Sigmoid colon (tissue), 7 donors: ENCODE data around the gene ACP4. TPM values are rescaled to one million over a fixed set of nuclear protein-coding genes. Genes with fewer than 3 reads are reported as not detected.

Source experiments
- DNase-seq: peaks from one replicate; pipeline ENCODE4 v3.0.0-alpha.2; 2019
- H3K27ac ChIP-seq, 4 donors: fragments of 200-600 bp; sonication (generic); one replicate each; pipeline ENCODE4 v1.5.1; 2016 to 2019; ENCODE audit warnings: mild to moderate bottlenecking in 1 of 4
- H3K27me3 ChIP-seq, 3 donors: fragments of 200-600 bp; sonication (generic); one replicate each; pipeline ENCODE4 v1.5.1; 2019; ENCODE audit warnings: mild to moderate bottlenecking in 1 of 3
- H3K36me3 ChIP-seq, 4 donors: fragments of 200-600 bp; sonication (generic); one replicate each; pipeline ENCODE4 v1.5.1; 2016 to 2019
- H3K4me1 ChIP-seq, 4 donors: fragments of 200-600 bp; sonication (generic); one replicate each; pipeline ENCODE4 v1.5.1; 2017 to 2019
- H3K4me3 ChIP-seq, 4 donors: fragments of 200-600 bp; sonication (generic); one replicate each; pipeline ENCODE4 v1.5.1; 2017 to 2019; ENCODE audit warnings: mild to moderate bottlenecking in 2 of 4, moderate library complexity in 1 of 4
- H3K9me3 ChIP-seq, 4 donors: fragments of 200-600 bp in 3 of 4; sonication (generic) in 3 of 4; one replicate each; pipeline versions ENCODE4 v1.5.1 to v1.6.1; 2013 to 2019
- EP300 ChIP-seq, 4 donors: sonication (generic); formaldehyde crosslinking; IDR thresholded peaks; one replicate each; pipeline ENCODE4 v1.6.1; 2017; ENCODE audit warnings: antibody characterized with exemption in 4 of 4
- POLR2A ChIP-seq, 2 donors: fragments of 450-650 bp; IDR thresholded peaks; one replicate each; pipeline ENCODE4 v1.6.1; 2016; ENCODE audit warnings: antibody characterized with exemption in 2 of 2, mild to moderate bottlenecking in 2 of 2, moderate library complexity in 2 of 2
- POLR2AphosphoS5 ChIP-seq, 4 donors: sonication (generic); formaldehyde crosslinking; IDR thresholded peaks; one replicate each; pipeline ENCODE4 v1.6.1; 2017; ENCODE audit warnings: antibody characterized with exemption in 4 of 4
- WGBS, 2 donors: extraction: QIAGEN DNeasy Blood & Tissue Kit; methylation state at CpG; one replicate each; pipeline ENCODE4 v1.1.7; 2013; 5-methylcytosine and 5-hydroxymethylcytosine counted together
- intact Hi-C: fragments of 100-400 bp; cut with DNase I; formaldehyde crosslinking; loops from one replicate; pipeline ENCODE4 v1.15.1; 2023
- polyA plus RNA-seq, 3 donors: library from polyadenylated mRNA; stranded (reverse); fragments of 200-250 nt; gene quantifications; one replicate each; pipeline ENCODE4 v1.2.3, GENCODE V29; 2013
- total RNA-seq, 4 donors: library from RNA; depleted of rRNA; stranded (reverse); fragments of >200 nt; gene quantifications; one replicate each; pipeline ENCODE4 v1.1.0, GENCODE V29; 2016
- TF ChIP-seq, protein P1 (sequence below), 4 experiments: fragments of 450-650 bp in 3 of 4; fragments of 200-600 bp in 1 of 4; IDR thresholded peaks; one replicate each; pipeline ENCODE4 v1.5.1; 2016 to 2019; ENCODE audit warnings: antibody characterized with exemption in 4 of 4, mild to moderate bottlenecking in 3 of 4, moderate library complexity in 2 of 4
- donor health status: healthy with polysubstance abuse.
- donor health status: Bipolar disorder and iron deficiency.
- donor health status: healthy.

Gene ACP4
- total and polyA plus RNA-seq, 7 donors: not detected

DNA sequence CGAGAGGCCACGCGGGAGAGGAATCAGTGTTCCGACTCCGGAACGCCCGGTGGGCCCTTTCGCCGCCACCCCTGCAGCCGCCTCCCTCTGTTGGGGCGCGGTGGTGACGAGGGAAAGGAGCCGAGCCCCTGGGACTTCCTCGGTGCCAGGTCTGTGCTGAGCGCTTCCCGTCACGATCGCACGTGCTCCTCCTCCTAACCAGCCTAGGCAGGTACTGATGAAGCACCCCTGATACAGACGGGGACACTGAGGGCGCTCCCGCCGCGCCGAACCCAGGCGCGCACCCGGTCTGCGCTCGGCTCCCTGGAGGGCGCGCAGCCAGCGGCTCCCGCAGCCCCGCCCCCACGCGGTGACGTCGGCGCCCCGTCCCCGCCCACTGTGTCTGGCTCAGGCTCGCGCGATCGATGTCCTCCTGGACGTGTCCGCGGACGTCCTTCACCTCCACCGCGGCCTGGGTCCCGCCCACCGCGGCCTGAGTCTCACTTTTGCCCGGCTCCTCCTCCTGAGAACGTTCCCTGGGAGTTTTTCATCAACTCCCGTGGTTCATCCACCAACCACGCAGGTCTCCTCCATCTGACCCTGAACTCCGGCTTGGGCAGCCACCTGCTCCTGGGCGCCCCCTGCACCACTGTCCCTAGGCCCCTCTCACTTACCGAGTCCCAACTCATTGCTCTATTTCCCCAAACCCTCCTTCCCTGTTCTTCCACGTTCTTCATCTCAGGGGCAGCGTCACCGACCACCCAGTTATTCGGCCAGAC lies 45.7 kb downstream of the ACP4 start:
- TF ChIP-seq POLR2AphosphoS5 (IDR thresholded peaks at IDR 0.05): peak in 2 of 4 donors; percentile 61 to 66
- peak in 1 of 2 donors; percentile 44 for TF ChIP-seq POLR2A (IDR thresholded peaks at IDR 0.05)
- TF ChIP-seq, protein P1, sequence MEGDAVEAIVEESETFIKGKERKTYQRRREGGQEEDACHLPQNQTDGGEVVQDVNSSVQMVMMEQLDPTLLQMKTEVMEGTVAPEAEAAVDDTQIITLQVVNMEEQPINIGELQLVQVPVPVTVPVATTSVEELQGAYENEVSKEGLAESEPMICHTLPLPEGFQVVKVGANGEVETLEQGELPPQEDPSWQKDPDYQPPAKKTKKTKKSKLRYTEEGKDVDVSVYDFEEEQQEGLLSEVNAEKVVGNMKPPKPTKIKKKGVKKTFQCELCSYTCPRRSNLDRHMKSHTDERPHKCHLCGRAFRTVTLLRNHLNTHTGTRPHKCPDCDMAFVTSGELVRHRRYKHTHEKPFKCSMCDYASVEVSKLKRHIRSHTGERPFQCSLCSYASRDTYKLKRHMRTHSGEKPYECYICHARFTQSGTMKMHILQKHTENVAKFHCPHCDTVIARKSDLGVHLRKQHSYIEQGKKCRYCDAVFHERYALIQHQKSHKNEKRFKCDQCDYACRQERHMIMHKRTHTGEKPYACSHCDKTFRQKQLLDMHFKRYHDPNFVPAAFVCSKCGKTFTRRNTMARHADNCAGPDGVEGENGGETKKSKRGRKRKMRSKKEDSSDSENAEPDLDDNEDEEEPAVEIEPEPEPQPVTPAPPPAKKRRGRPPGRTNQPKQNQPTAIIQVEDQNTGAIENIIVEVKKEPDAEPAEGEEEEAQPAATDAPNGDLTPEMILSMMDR (IDR thresholded peaks at IDR 0.05): no peak
- no peak for TF ChIP-seq EP300 (IDR thresholded peaks at IDR 0.05)
- Histone ChIP-seq H3K36me3 (no peaks in the 10 kb centered on the region), H3K4me1 (peaks cover 0 to 14% (median 10%) of the 10 kb centered on the region in 4 donors), H3K27me3 (peaks cover 0 to 25% (median 19%) of the 10 kb centered on the region in 3 donors), H3K4me3 (peak overlapping the region; percentile 31 to 56 (median 49)), H3K27ac (peak overlapping the region in 3 of 4 donors; percentile 5 to 59 (median 24)), H3K9me3 (no peaks in the 10 kb centered on the region)
- DNase-seq: peak; percentile 78
- 2 to 3% methylated on average over 67 of the region's 67 CpGs for WGBS, 2 donors
- intact Hi-C loops: no loop called here

DNA sequence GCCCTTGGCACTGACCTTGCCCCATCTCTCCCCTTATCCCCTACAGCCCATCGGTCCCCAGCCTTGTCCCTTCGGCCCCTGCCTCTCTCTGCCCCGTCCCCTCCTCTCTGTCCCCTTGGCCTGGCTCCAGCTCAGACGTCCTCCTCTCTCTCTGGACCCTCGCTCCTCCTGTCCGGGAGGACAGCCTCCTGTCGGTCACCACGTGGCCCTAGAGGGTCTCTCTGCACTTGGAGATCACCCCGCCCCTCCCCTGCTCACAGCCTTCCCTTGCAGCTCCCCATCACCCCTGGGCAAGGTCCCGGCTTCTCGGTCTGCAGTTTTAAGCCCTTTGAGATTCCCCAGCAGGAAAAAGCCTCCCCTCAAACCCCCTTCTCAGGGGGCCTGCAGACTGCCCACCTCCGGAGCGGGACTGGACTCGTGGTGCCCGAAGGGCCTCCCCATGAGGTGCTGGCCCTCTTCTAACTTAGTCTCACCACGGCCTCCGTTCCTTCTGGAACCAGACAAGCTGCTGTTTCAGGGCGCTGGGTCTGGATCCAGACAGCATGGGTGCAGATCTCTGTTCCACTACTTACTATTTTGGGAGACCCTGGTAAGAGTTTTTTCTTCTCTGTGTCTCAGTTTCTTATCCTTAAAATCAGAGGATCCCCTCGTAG lies 46.5 kb downstream of the ACP4 start:
- Histone ChIP-seq H3K36me3 (no peaks in the 10 kb centered on the region), H3K9me3 (no peaks in the 10 kb centered on the region), H3K27me3 (peaks cover 0 to 18% (median 14%) of the 10 kb centered on the region in 3 donors), H3K4me3 (peak overlapping the region in 1 of 4 donors; percentile 56), H3K4me1 (peaks cover 0 to 14% (median 10%) of the 10 kb centered on the region in 4 donors), H3K27ac (peak overlapping the region in 1 of 4 donors; percentile 8)
- TF ChIP-seq, protein P1 (IDR thresholded peaks at IDR 0.05): no peak
- TF ChIP-seq POLR2A (IDR thresholded peaks at IDR 0.05) (no peak), POLR2AphosphoS5 (IDR thresholded peaks at IDR 0.05) (no peak)
- intact Hi-C loops: no loop called here
- WGBS, 2 donors: 22 to 49% methylated on average over 19 of the region's 19 CpGs
- DNase-seq: no peak

DNA sequence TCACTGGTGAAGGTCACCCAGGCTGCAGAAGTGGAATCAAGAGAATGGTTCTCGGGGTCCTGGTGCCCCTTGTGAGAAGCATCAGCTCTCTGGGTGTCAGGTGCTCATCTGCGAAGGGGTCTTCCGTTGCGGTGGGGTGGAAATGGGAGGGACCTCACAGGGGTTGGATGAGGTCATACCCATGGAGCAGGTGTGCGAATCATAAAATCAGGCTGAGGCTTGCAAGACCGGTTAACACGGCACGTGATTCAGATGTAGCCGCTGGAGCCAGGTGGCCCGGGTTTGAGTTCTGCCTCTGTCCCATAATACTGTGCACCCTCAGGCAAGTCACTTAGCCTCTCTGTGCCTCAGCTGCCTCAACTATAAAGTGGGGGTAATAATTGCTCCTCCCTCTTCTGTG lies 47.1 kb downstream of the ACP4 start:
- H3K27me3 ChIP-seq: peaks cover 0 to 17% (median 14%) of the 10 kb centered on the region in 3 donors
- peaks cover 0 to 14% (median 10%) of the 10 kb centered on the region in 4 donors for H3K4me1 ChIP-seq
- TF ChIP-seq POLR2A (IDR thresholded peaks at IDR 0.05) (no peak), EP300 (IDR thresholded peaks at IDR 0.05) (no peak), POLR2AphosphoS5 (IDR thresholded peaks at IDR 0.05) (no peak)
- TF ChIP-seq, protein P1 (IDR thresholded peaks at IDR 0.05): no peak
- no peaks in the 10 kb centered on the region for H3K9me3 ChIP-seq
- WGBS, 2 donors: 16 to 53% methylated on average over 10 of the region's 10 CpGs
- DNase-seq: peak; percentile 46
- no peak overlapping the region for H3K4me3 ChIP-seq
- no peak overlapping the region for H3K27ac ChIP-seq
- H3K36me3 ChIP-seq: no peaks in the 10 kb centered on the region
- intact Hi-C loops: no loop called here

DNA sequence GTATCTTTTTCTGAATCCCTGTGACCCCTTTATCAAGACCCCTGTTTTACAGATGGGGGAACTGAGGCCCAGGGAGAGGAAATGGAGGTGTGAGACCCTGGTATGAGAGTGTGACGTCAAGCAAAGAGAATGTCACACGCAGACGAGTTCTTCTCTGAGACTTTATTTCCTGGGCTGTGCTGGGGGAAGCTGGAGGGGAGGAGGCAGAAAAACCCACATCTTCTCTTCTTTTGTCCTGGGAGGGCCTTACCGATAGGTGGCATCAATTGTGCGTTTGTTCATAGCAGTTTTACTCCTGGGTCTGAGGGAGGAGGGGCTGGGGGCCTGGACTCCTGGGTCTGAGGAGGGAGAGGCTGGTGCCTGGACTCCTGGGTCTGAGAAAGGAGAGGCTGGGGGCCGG lies 48.0 kb downstream of the ACP4 start:
- H3K9me3 ChIP-seq: peaks cover 0 to under 1% (median 0%) of the 10 kb centered on the region in 4 donors
- TF ChIP-seq, protein P1 (IDR thresholded peaks at IDR 0.05): no peak
- TF ChIP-seq POLR2A (IDR thresholded peaks at IDR 0.05) (no peak), POLR2AphosphoS5 (IDR thresholded peaks at IDR 0.05) (no peak), EP300 (IDR thresholded peaks at IDR 0.05) (no peak)
- no peaks in the 10 kb centered on the region for H3K36me3 ChIP-seq
- H3K4me3 ChIP-seq: no peak overlapping the region
- H3K27me3 ChIP-seq: peaks cover 0 to 14% (median 10%) of the 10 kb centered on the region in 3 donors
- intact Hi-C loops: no loop called here
- DNase-seq: peak; percentile 21
- no peak overlapping the region for H3K27ac ChIP-seq
- WGBS, 2 donors: 16 to 23% methylated on average over 6 of the region's 6 CpGs
- H3K4me1 ChIP-seq: peaks cover 0 to 14% (median 10%) of the 10 kb centered on the region in 4 donors
